Stimulated activated CD4-positive, alpha-beta T cell treated with anti-CD3 and anti-CD28 coated beads, Interleukin-12 subunit alpha, Interleukin-12 subunit beta, amount 100 ng/mL, for 48 hours (primary cell): ENCODE data around the gene GRIN3A.
A peak's percentile ranks its signal among the peaks of the same experiment; 100 is the strongest.
"Not testable (repeated sequence)": the region's sequence is repeated elsewhere in the genome, so short reads cannot be mapped to it uniquely, and the experiment has no call there.

Experiments used
- DNase-seq, 3 donors: peaks; one replicate each; pipeline ENCODE4 v3.0.0-alpha.2; 2020; ENCODE audit warnings: low read depth in 2 of 3, low spot score in 1 of 3

The GRIN3A gene

GRCh38 chr9:101738566-101739183 is at the start of gene GRIN3A:
Gene GRIN3A, minus strand, starts transcription at chr9:101738647. Its CDS starts 668 bp downstream, at chr9:101737979.
- no peak for DNase-seq

- DNase-seq = no peak
Observed at GRCh38 chr9:101787891-101788290, 49.4 kb upstream of the GRIN3A start.

- no peak for DNase-seq
Observed at GRCh38 chr9:101778332-101778731, 39.9 kb upstream of the GRIN3A start.

- no peak for DNase-seq
Observed at GRCh38 chr9:101764472-101764871, 26.0 kb upstream of the GRIN3A start.

DNA sequence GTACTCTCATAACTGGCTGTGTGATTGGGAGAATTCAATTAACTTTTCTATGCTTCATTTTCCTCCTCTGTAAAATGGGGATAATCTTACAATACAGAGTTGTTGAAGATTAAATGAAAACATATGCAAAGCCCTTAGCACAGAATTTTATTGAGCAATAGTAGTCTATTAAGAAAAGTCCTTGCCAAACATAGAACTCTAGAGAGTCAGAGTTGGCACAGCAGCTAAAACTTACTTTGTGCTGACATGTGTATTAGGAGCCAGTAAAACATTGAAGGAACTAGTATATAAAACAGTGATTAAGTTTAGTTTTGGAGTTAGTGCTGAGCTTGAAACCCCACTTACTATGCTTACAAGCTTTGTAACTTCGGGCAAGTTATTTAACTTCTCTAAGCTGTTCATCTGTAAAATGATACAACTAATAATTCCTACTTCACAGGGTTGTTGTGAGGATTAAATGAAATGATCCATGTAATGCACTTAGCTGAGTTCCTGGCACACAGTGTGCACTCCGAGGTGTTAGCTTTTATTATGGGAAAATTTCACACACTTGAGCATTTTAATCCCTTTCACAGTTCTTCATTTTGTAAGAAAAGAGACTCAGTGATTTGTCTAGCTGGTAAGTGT is 20.0 kb upstream of the GRIN3A start:
- DNase-seq = no peak

GRCh38 chr9:101753716-101754115 is 15.3 kb upstream of the GRIN3A start:
- DNase-seq = no peak

GRCh38 chr9:101751895-101752294 is 13.4 kb upstream of the GRIN3A start:
- no peak for DNase-seq

GRCh38 chr9:101739311-101739710 is 864 bp upstream of the GRIN3A start:
- no peak for DNase-seq

GRCh38 chr9:101737705-101738565 is 512 bp downstream of the GRIN3A start:
- DNase-seq = no peak

DNA sequence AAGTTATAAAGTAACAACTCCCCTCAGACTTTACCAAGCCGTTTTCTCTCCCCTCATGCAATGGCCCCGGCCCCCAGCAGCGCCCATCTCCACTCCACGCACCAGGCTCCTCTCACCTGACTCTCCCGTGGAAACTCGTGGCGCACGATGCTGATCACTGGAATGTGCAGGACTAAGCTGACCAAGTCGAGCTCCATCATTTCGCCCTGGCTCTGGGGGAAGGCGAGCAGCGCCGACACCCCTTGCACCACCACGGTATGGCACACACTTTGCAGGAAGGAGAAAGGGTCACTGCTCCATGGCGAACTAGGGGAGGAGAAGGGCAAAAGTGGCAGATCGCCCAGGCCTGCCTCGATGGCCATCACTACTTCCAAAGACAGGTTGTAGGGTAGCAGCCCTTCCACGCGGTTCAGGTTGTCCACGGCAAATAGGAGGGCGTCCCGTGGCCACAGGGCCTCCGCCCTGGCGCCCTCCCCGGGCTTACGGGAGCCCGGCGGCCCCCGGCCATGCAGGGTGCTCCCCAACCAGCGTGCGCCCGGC is 1.2 kb downstream of the GRIN3A start:
- no peak for DNase-seq

GRCh38 chr9:101736717-101737116 is 1.7 kb downstream of the GRIN3A start:
- no peak for DNase-seq

DNA sequence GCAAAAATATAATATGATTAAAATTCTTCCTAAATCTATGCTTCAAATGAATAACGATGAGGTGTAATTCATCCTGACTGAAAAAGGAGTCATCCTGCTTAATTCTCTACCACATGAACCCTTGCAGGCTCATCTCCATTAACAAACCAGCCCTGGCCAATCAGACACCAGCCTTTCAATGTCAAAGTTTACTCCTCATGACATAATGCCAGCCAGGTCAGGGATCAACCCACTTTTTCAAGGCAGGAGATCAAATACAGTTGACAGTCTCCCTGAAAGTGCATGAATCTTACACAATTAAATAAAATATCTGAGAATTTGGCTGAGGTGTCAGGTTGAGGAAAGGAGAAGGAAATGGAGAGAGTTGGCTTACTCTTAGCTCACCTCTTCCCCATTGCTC is 7.0 kb downstream of the GRIN3A start:
- no peak for DNase-seq

GRCh38 chr9:101727612-101728524 is 10.6 kb downstream of the GRIN3A start:
- DNase-seq = peak in 1 of 3 donors; percentile 5

DNA sequence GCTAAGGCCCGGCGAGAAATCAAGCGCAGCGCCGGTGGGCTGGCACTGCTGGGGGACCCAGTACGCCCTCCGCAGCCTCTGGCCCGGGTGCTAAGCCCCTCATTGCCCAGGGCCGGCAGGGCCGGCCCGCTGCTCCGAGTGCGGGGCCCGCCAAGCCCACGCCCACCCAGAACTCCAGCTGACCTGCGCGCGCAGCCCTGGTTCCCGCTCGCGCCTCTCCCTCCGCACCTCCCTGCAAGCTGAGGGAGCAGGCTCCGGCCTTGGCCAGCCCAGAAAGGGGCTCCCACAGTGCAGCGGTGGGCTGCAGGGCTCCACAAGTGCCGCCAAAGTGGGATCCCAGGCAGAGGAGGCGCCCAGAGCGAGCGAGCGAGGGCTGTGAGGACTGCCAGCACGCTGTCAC is 14.2 kb downstream of the GRIN3A start:
- not testable (repeated sequence) for DNase-seq

DNA sequence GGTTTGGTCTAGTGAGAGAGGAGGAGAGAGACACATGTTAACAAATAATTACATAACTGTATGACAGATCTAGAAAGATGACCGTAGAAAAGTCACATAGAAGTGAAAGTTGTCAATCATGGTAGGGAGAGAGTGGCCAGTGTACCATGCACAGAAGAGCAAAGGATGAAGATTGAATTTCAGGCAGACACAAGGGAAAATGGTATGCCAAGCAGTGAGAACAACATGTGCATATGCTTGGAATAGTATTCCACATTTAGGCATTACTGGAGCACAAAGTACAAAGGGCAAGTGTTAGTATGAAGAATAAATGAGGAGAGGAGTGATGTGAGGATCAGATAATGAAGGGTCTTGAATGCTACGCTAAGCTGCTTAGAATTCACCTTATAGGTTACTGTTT is 20.3 kb downstream of the GRIN3A start:
- DNase-seq = no peak

DNA sequence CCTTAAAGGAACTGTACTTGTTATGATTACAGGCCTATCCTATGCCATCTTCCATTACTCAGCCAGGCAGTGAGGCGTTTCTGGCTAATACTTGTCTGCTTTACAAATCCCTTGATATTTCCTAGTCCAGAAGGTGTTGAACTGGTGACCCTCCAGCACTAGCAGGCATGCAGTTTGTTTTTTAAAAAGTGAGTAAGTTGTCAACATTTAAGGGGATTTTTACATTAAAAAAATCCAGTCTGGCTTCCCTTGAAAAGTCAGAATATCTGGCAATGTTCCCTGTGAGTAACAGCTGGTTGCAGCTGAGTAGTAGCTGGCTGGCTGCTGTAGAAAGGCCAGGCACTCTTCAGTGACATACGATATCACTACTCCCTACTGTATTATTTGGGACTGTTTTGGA is 21.8 kb downstream of the GRIN3A start:
- no peak for DNase-seq

DNA sequence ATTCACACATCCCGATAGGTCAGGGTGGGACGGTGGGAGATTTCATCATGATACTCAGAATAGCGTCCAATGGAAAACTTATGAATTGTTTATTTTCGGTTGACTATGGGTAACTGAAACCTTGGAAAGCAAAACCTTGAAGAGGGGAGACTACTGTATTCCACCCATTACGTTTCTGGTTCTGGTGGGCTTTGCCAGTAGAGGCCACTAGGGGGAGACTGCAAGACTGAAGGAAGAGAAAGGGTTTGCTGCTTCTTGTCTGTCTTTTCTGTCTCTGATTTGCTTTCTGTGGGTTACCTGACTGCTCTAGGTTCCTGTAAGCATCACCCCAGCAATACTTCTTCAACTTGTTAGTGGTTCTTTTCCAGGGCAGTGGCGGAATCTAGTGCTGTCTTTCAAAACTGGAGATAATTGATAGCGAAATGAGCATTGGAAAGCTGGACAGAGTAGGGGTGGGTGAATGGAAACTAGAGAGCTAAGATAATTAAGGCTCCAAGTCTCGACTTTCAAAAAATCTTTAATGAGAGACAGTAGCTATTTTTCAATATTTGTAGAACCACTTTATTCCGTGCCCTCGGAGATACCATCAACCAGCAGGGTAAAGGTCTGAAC is 27.0 kb downstream of the GRIN3A start:
- DNase-seq = peak in 2 of 3 donors; percentile 12 to 27

- no peak for DNase-seq
Observed at GRCh38 chr9:101708855-101709254, 29.6 kb downstream of the GRIN3A start.

DNA sequence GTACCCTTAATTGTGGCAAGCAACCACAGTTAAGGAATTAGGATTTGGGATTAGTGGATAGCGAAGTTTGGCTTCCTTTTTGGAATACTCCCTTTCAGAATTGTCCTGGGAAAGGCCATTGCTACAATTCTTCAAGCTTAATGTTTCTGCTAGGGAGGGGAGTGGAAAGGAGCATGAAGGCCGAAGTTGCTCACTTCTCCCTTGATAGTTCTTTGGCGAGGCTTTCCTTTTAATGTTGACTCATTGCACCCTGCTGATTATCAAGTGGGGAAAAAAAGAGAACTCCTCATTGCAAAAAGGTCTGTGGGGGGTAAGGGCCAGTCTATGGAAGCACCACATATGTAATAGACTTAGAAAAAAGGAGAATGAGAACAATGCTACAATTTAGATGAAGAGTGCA is 30.7 kb downstream of the GRIN3A start:
- no peak for DNase-seq

- DNase-seq = no peak
Observed at GRCh38 chr9:101706997-101707396, 31.4 kb downstream of the GRIN3A start.
